ENCODE results near the gene PHLDA2.

PHLDA2 gene

GRCh38 chr11:2927851-2928604, 1.2 kb downstream of the PHLDA2 start:
- no peak for DNase-seq

DNA sequence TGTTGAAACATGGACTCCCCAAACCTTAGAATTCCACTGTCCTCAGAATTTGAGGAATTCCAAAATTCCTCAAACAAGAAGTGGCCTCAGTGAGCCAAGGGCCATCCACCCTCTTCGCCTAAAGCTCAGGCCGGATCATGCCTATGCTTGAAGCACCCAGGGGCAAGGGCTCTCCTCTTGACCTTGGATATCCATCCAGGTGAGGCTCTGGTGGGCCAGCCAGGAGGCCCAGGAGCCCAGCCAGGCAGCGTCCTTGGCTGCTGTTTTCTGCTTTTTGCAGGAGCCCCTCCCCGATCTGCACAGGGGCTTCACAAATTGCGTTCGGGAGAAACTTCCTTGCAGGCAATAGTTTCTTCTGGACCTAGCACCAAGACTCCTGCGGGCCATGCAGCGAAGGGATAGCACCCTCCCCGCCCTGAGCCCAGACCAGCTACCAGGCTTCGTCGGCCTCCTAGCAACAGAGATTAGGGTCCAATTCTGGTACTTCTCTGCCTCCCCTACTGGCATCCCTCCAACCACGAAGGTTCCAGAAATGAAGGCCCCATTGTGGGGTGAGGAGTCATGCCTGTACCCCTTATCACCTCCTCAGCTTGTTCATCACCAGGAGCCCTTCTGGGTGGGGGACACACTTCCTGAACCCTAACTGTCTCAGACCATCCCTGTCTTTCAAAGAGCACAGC, 2.0 kb downstream of the PHLDA2 start:
- DNase-seq: no peak

DNA sequence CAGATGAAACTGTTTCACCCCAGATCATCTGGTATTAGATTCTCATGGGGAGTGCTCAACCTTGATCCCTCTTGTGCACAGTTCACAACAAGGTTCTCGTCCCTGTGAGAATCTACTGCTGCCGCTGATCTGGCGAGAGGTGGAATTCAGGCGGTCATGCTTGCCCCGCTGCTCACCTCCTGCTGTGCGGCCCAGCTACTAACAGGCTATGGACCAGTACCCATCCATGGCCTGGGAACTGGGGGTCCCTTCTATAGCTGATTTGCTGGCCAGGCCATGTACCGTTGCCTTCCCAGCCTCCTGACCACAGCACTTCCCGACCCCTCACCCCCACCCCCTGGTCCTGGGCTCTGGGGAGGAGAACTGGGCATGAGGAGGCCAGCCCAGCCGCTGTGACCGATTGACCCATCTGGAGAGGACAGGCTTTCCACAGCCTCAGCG, 2.6 kb downstream of the PHLDA2 start:
- DNase-seq: no peak

DNA sequence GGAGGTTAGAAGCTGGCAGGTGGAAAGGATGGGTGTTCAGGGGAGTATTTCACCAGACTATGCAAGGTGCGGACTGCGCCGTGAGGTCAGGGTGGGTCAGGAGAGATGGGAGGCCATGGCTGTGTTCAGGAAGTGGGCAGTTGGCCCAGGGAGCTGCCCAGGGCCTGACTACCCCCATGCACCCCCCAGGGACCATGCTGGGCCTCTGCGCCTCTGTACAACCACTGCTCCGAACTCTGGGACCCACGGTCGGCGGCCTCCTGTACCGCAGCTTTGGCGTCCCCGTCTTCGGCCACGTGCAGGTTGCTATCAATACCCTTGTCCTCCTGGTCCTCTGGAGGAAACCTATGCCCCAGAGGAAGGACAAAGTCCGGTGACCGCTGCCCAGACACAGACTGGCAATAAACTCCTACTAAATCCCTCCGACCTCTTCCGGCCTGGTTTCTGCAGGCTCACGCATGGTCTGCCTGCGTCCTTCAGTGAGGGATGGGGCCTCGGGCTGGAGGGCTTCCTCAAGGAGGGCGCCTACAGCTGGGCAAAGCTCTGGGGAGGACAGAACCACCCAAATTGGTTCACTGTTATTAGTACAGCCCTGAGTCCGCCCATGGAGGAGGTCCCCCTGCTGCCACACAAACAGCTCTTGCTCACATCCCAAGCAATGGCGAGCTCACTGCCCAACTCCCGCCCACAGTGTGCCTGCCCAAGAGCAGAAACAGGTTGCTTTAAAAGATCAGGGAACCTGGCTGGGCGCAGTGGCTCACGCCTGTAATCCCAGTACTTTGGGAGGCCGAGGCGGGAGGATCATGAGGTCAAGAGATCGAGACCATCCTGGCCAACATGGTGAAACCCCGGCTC, 4.2 kb downstream of the PHLDA2 start:
- no peak for DNase-seq

DNA sequence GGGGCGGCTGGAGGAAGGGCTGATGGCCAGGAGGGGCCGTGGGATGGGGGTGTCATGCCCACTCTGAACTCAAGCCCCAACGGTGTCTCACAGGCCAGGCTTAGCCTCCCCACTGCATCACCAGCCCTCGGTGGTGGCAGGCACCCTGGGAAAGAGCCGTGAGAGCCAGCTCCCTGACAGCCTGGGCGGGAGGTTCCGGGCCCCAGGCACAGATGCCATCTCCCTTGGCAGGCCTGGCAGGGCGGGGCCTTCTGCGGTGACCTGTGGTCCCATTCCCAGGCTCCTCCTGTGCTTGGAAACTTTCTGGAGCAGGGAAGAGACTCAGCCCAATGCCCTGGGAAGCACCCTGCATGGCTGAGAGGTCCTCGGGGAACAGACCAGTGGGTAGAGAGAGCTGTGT, 4.8 kb downstream of the PHLDA2 start:
- no peak for DNase-seq

DNA sequence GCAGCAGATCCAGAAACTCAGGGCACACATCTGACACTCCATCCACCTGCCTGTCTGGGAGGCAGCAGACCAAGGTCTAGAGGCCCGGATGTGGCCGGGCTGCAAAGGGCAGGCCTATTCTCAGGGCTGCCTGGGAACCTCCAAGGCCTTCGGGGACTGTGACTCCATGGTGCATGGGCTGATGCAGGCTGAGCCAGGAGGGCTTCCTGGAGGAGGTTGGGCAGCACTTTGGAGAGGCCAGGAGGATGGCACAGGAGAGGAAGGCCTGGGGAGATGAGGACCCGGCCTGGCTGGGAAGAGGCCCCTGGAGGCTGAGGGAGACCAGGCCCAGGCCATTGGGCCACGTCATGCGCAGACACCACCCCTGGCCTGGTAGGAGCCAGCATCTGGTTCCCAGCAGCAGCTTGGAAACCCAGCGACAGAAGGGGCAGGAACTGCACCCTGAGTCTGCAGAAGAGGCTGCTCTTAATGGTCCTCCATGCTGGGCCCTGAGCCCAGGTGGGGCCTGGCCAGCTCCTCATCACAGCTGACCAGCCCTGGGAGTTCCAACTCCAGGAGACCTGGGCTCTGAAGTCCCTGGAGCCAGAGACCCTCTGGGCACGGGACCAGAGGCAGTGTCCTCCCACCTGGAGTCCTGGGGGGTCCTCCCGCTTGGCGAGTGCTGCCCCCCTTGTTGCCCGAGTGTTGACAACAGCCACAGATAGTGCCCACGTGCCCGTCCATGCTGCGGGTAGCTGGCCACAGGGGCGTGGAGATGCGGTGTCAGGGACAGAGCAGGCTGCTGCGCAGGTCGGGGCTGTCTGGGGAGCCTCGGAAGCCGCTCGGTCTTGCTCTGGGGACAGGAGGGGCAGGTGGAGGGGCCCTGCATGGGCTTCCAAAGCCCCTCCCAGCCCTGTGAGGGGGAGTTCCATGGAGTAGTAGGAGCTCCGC, 5.5 kb downstream of the PHLDA2 start:
- no peak for DNase-seq

DNA sequence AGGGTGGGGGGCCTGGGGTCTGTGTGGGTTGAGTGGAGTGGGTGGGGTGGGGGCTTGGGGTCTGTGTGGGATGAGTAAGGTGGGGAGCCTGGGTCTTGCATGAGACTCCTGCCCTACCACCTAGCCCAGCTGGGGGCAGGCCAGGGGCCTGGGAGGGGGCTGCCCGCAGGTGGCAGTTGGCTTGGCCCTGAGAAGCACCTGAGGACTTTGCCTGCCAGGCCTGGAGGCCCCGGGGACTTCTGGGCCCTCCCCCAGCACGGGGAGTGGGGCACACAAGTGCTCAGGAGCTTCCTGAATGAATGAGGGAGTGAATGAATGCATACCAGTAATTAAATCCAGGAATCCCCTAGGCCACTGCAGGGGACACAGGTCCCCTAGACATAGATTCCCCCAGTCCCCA, 6.6 kb downstream of the PHLDA2 start:
- DNase-seq: no peak

DNA sequence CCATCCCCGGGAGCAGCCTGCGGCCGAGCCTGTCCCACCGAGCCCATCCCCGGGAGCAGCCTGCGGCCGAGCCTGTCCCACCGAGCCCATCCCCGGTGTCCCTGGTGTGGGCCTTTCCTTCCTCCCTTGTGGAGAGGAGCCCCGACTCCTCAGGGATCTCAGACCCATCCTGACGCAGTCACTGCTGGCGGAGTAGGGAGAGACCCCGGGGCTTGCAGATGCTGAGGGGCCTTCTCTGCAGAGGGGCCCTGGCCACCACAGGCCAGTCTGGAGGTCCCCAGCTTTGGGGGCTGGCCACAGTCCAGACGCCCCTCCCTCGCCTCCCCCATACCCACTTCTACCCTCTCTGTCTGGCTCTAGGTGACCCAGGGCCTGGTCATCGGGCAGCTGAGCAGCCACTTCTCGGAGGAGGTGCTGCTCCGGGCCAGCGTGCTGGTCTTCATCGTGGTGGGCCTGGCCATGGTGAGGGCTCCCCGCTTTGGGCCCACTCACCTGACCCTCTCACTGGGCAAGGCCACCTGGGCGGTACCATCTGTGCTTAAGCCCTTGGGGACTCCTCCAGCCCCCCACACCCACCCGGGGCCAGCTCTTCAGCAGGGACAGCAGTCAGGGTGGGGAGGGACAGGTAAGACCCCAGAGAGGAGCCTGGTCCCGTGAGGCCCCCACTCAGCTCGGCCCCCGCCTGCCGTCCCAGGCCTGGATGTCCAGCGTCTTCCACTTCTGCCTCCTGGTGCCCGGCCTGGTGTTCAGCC, 7.3 kb downstream of the PHLDA2 start:
- DNase-seq: no peak

DNA sequence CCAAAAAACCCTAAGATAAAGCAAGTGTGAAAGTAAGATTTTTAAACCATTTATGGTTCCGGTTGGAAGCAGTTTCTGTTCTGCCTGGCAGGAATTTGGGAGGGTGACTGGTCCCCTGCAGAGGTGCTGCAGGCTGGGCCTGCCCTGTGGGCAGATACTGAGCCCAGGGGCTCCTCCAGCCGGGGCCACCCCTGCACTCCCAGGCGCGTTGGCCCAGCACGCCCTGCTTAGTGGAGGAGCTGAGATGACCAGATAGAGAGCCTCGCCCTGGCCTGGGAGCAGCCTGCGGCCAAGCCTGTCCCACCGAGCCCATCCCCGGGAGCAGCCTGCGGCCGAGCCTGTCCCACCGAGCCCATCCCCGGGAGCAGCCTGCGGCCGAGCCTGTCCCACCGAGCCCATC, 8.0 kb downstream of the PHLDA2 start:
- no peak for DNase-seq

DNA sequence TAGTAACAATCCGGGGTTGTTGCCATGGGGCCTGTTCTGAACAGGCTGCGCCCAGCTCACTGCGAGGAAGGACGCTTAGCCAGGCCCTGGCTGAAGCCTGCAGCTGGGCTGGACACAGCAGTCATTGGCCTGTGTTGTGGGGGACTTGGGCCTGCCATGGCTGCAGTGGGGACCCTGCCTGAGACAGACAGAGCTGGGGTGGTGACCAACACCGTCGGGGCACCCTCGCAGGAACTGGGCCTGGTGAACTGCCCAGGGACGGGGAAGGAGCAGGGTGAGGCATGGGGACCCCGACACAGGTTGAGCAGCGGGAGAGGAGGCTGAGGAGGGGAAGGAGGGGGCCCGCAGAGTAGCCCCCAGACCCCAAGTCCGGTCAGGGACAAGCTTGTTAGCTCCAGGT, 8.9 kb downstream of the PHLDA2 start:
- no peak for DNase-seq

DNA sequence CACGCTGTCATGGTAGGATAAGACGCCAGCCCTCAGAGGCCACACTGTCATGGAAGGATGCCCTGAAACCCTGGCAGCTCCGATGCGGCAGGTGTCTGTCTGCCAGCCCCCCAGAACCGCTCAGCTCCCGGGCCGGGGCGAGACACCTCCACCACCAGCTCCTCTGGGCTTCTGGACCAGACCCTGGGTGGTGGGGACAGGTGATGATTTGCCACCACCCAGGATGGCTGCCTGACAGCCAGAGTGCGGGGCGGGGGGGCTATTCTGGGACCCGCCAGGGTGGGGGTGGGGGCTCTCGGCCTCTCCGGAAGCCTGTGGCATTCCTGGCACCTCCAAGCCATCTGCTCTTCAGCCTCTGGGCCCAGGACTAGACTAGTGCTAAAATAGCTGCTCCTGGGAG, 9.4 kb downstream of the PHLDA2 start:
- no peak for DNase-seq

GRCh38 chr11:2919188-2919587, 10.0 kb downstream of the PHLDA2 start:
- no peak for DNase-seq

- DNase-seq: no peak
Observed at GRCh38 chr11:2917842-2918490, 11.3 kb downstream of the PHLDA2 start.

DNA sequence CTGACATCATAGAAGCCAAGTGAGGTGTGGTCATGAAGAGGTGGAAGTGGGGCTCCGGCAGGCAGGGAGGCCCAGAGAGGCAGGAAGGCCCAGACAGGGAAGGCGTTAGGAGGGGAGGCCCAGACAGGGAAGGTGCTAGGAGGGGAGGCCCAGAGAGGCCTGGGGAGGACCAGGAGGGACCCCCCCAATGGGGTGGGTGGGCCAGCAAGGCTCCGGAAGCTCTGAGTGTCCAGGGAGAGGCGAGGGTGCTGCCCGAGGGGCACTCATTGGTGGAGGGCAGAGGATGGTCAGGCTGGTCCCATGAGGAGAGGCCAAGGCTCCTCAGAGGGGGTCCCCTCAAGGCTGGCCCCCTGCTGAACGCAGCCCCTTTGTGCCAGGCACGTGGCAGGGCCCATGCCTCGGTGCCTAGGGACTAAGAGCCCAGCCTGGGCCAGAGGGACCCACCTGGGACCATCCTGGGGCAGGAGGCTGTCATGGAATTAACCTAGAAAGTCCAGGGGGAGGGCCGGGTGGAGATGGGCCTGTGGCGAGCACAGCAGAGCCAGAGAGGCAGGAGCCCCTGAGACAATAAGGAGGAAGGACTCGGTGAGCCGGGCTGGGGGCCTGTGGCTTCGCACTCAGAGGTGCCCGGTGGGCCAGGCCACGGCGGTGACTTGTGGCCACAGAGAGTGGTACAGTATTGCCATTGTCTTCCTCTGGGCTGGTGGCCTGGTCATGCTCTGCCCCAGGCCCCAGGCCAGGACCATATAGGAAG, 12.2 kb downstream of the PHLDA2 start:
- no peak for DNase-seq

DNA sequence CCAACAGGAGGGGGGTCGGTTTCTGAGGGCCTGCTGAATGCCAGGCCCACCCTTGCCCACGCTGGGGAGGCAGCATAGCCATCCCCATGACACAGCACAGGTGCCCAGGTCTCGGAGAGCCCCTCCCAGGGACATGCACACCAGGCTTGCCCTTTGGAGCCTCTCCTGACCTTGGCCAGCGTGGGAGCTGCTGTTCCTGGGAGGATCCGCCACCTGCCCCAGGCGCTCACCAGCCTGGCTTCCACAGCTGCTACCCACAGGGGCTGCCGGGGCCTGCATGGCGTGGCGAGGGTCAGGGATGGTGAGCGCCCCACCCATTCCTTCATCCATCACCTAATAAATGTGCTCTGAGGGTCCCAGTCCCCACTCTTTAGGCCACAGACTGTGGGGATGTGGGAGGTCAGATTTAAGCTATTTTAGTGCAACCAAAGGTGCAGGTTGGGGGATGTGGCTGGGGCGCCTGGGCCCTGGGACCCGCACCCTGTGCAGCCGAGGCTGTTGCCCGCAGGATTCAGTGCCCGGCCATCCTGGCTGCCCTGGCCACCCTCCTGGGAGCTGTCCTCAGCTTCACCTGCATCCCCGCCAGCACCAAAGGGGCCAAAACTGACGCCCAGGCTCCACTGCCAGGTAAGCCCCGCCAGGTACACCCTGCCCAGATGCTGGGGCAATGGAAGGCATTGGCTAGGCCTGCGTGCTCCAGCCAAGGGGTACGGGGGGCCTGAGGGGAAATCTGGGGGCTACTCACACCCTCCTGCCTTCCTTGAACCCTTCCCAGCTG, 12.9 kb downstream of the PHLDA2 start:
- DNase-seq: no peak

- DNase-seq: no peak
Observed at GRCh38 chr11:2915473-2915872, 13.7 kb downstream of the PHLDA2 start.

DNA sequence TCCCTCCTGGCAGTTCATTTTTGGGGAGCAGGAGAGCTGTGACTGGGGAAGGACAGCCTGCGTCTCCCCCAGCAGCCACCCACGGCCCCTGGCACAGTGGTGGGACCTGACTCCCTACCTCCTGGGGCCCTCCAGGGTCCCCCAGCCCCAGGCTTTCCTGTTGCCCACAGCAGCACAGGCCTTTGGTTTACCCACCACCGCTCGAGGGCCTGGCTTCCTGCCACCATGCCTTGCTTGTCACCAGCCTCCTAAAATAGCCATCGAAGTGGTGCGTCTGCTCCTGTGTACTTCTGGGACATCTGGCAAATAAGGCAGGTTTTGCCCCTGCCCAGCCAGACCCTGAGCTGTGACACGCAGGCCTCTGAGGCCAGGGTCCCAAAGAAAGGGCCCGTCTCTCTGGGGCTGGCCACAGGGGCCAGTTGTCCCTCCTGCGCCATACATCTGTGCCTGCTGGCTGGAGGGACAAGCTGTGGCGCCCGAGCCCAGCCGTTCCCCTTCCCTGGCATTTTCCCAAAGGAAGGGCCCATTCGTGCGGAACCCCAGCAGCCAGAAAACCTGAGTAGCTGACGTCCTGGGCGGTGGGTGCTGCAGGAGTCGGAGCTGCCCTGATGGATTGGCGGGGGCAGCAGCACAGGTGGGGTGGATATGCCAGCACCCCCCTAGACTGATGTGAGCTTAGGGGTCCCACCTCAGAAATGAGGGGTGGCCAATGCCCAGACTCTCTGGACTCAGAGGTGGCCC, 14.6 kb downstream of the PHLDA2 start:
- no peak for DNase-seq

GRCh38 chr11:2913776-2914175, 15.4 kb downstream of the PHLDA2 start:
- DNase-seq: no peak

- no peak for DNase-seq
Observed at GRCh38 chr11:2913019-2913431, 16.2 kb downstream of the PHLDA2 start.
